Keratinocyte (primary cell): ENCODE measurements around the gene JAKMIP1. TPM values are rescaled to one million over a fixed set of nuclear protein-coding genes. Genes with fewer than 3 reads are reported as not detected.

ENCODE experiments used
- DNase-seq: peaks from one replicate; pipeline ENCODE4 v3.0.0-alpha.2; 2011; ENCODE audit warnings: low read depth, missing footprints, low spot score
- FAIRE-seq: peaks from 2 replicates; lab custom pipeline; 2011; peaks lifted over from hg19 to GRCh38; lab: Jason Lieb, UNC
- H2AFZ ChIP-seq: 2 replicates; pipeline ENCODE4 v1.6.0; 2012; ENCODE audit warnings: low read length, control low read depth, inconsistent platforms; ENCODE audit not compliant: control insufficient read depth
- H3K27ac ChIP-seq: 2 replicates; pipeline ENCODE4 v1.5.1; 2011; ENCODE audit warnings: low read length; ENCODE audit not compliant: control insufficient read depth, insufficient read depth
- H3K27me3 ChIP-seq: 3 replicates; pipeline ENCODE4 v1.6.0; 2011; ENCODE audit warnings: low read length; ENCODE audit not compliant: control insufficient read depth, insufficient read depth; ENCODE audit errors: extremely low read depth
- H3K36me3 ChIP-seq, 2 experiments: 2 replicates in 1 of 2; 3 replicates in 1 of 2; pipeline ENCODE4 v1.5.1; 2011; ENCODE audit warnings: low read length in 2 of 2, mild to moderate bottlenecking in 1 of 2; ENCODE audit not compliant: control insufficient read depth in 2 of 2, insufficient read depth in 2 of 2; ENCODE audit errors: extremely low read depth in 1 of 2
- H3K4me1 ChIP-seq: 3 replicates; pipeline ENCODE4 v1.5.1; 2011; ENCODE audit warnings: low read length; ENCODE audit not compliant: control insufficient read depth, insufficient read depth; ENCODE audit errors: extremely low read depth
- H3K4me2 ChIP-seq: 3 replicates; pipeline ENCODE4 v1.6.0; 2011; ENCODE audit warnings: low read depth, low read length; ENCODE audit not compliant: control insufficient read depth, insufficient read depth; ENCODE audit errors: extremely low read depth
- H3K4me3 ChIP-seq, 3 experiments: fragments of 200-600 bp in 1 of 3; sonication (generic) in 1 of 3; 2 replicates in 2 of 3; 3 replicates in 1 of 3; pipeline ENCODE4 v1.5.1; 2011 to 2016; ENCODE audit warnings: low read length in 3 of 3, mild to moderate bottlenecking in 3 of 3, control low read depth in 2 of 3, inconsistent platforms in 1 of 3, low read depth in 1 of 3, mixed read lengths in 1 of 3, mixed run types in 1 of 3, moderate library complexity in 1 of 3; ENCODE audit not compliant: control insufficient read depth in 2 of 3, insufficient read depth in 2 of 3; ENCODE audit errors: extremely low read depth in 1 of 3
- H3K79me2 ChIP-seq: 2 replicates; pipeline ENCODE4 v1.6.0; 2012; ENCODE audit warnings: low read length; ENCODE audit not compliant: control insufficient read depth, insufficient read depth
- H3K9ac ChIP-seq: 3 replicates; pipeline ENCODE4 v1.6.0; 2011; ENCODE audit warnings: low read length; ENCODE audit not compliant: control insufficient read depth, insufficient read depth; ENCODE audit errors: extremely low read depth
- H3K9me1 ChIP-seq: 3 replicates; pipeline ENCODE4 v1.6.0; 2011; ENCODE audit warnings: low read length; ENCODE audit not compliant: control insufficient read depth, insufficient read depth; ENCODE audit errors: extremely low read depth
- H3K9me3 ChIP-seq: 2 replicates; pipeline ENCODE4 v1.5.1; 2012; ENCODE audit warnings: low read depth, low read length; ENCODE audit not compliant: control insufficient read depth
- H4K20me1 ChIP-seq: 3 replicates; pipeline ENCODE4 v1.6.0; 2011; ENCODE audit warnings: low read length; ENCODE audit not compliant: control insufficient read depth, insufficient read depth; ENCODE audit errors: extremely low read depth
- EZH2 ChIP-seq: IDR thresholded peaks from one replicate; pipeline ENCODE4 v1.6.1; 2012; ENCODE audit warnings: inconsistent platforms, mild to moderate bottlenecking, low read length, moderate library complexity
- dilution Hi-C: fragments of 300-500 bp; cut with MboI; formaldehyde crosslinking; loops from one replicate; pipeline ENCODE4 v1.7.0; 2020; ENCODE audit warnings: low sequenced_read_pairs; ENCODE audit not compliant: extremely low pct_ligation_motif_present
- polyA plus RNA-seq, 5 experiments: library from polyadenylated mRNA; depleted of rRNA in 3 of 5; stranded (reverse) in 3 of 5; stranded (forward) in 1 of 5; unstranded in 1 of 5; fragments of >200 nt; gene quantifications; 1 replicate in 1 of 5; 2 replicates in 3 of 5; 3 replicates in 1 of 5; pipeline versions ENCODE4 v1.2.1 to v1.2.3, GENCODE V29; 2011 to 2012; ENCODE audit warnings: missing spikeins in 2 of 5, low read depth in 1 of 5, low replicate concordance in 1 of 5
- TF ChIP-seq, protein P1 (sequence below), 3 experiments: IDR thresholded peaks in 1 of 3; conservative IDR thresholded peaks in 1 of 3; optimal IDR thresholded peaks in 1 of 3; 2 replicates in 2 of 3; 3 replicates in 1 of 3; pipeline versions ENCODE3 to v1.5.1; 2011; ENCODE audit warnings: low read length in 3 of 3, mild to moderate bottlenecking in 3 of 3, moderate library complexity in 2 of 3, control low read depth in 1 of 3, inconsistent platforms in 1 of 3; ENCODE audit not compliant: insufficient read depth in 2 of 3; ENCODE audit errors: extremely low read depth in 1 of 3

Gene JAKMIP1
- polyA plus RNA-seq, 1 donor (not counting 4 experiments of a cell fraction or from before 2014, with no cell fraction given) = not detected

DNA sequence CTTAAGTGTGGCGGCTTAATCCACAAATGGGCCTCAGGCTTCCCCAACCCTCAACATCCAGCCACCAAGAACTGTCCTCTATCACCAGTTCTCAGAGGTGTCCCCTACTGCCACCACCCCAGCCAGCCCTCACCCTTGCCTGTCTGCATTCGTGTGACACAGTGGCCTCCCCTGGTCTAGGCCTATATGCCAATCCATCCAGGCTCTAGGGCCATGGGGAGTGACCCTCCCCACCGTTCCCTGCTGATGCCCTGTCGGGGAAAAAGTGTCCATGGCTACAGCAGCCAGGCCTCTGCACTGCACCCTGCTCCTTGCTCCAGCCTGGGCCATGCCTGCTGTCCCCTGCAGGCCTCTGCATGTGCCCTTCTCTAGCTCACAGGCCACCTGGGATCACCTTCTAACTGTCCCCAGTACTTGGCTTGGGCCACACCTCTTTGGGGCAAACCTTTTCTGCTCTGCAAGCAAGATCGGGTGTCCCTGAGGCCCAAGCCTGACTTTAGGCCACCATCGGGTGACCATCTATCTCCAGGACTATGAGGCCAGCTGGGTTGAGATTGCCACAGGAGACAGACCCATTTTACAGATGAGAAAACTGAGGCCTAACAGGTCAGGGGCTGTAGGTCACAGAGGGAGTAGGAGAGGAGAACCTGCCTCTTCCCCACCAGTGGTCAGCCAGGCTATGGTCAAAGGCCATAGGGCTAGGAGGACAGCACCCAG, 75.8 kb downstream of the JAKMIP1 start:
- DNase-seq (no peak), FAIRE-seq (no peak)
- no peak for TF ChIP-seq EZH2
- TF ChIP-seq, protein P1, sequence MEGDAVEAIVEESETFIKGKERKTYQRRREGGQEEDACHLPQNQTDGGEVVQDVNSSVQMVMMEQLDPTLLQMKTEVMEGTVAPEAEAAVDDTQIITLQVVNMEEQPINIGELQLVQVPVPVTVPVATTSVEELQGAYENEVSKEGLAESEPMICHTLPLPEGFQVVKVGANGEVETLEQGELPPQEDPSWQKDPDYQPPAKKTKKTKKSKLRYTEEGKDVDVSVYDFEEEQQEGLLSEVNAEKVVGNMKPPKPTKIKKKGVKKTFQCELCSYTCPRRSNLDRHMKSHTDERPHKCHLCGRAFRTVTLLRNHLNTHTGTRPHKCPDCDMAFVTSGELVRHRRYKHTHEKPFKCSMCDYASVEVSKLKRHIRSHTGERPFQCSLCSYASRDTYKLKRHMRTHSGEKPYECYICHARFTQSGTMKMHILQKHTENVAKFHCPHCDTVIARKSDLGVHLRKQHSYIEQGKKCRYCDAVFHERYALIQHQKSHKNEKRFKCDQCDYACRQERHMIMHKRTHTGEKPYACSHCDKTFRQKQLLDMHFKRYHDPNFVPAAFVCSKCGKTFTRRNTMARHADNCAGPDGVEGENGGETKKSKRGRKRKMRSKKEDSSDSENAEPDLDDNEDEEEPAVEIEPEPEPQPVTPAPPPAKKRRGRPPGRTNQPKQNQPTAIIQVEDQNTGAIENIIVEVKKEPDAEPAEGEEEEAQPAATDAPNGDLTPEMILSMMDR (optimal IDR thresholded peaks at IDR 0.05 in 1 of 3, IDR thresholded peaks at IDR 0.05 in 1 of 3, conservative IDR thresholded peaks at IDR 0.05 in 1 of 3; ENCODE audit: extremely low read depth in 1 of 3, insufficient read depth in 2 of 3, low read length in 3 of 3) = no peak
- Histone ChIP-seq H3K79me2 (no peaks in the 10 kb centered on the region), H4K20me1 (no peaks in the 10 kb centered on the region), H3K27ac (no peak overlapping the region), H3K9me1 (no peaks in the 10 kb centered on the region), H3K27me3 (no peaks in the 10 kb centered on the region), H3K4me2 (no peak overlapping the region), H3K36me3 (no peaks in the 10 kb centered on the region), H2AFZ (no peak overlapping the region), H3K9ac (no peak overlapping the region), H3K9me3 (peaks cover 4% of the 10 kb centered on the region), H3K4me1 (no peaks in the 10 kb centered on the region), H3K4me3 (no peak overlapping the region)
- dilution Hi-C loops = no loop called here

GRCh38 chr4:6123976-6124375, 76.4 kb downstream of the JAKMIP1 start:
- Histone ChIP-seq H3K9ac (no peak overlapping the region), H4K20me1 (no peaks in the 10 kb centered on the region), H3K27ac (no peak overlapping the region), H3K27me3 (no peaks in the 10 kb centered on the region), H3K9me3 (peaks cover 4% of the 10 kb centered on the region), H3K4me2 (no peak overlapping the region), H3K4me3 (no peak overlapping the region), H2AFZ (no peak overlapping the region), H3K36me3 (no peaks in the 10 kb centered on the region), H3K9me1 (no peaks in the 10 kb centered on the region), H3K79me2 (no peaks in the 10 kb centered on the region), H3K4me1 (no peaks in the 10 kb centered on the region)
- dilution Hi-C loops = no loop called here
- FAIRE-seq (no peak), DNase-seq (no peak)
- TF ChIP-seq, protein P1 (optimal IDR thresholded peaks at IDR 0.05 in 1 of 3, IDR thresholded peaks at IDR 0.05 in 1 of 3, conservative IDR thresholded peaks at IDR 0.05 in 1 of 3; ENCODE audit: extremely low read depth in 1 of 3, insufficient read depth in 2 of 3, low read length in 3 of 3) = no peak
- no peak for TF ChIP-seq EZH2
